Activated T-cell treated with anti-CD3 and anti-CD28 coated beads for 1 hour (primary cell): ENCODE measurements around the gene RABEP2.
"Not testable (repeated sequence)": the region's sequence is repeated elsewhere in the genome, so short reads cannot be mapped to it uniquely, and the experiment has no call there.

Source experiments
- DNase-seq: peaks from one replicate; pipeline ENCODE4 v3.0.0-alpha.2; 2020; ENCODE audit warnings: low read depth

The RABEP2 gene

DNA sequence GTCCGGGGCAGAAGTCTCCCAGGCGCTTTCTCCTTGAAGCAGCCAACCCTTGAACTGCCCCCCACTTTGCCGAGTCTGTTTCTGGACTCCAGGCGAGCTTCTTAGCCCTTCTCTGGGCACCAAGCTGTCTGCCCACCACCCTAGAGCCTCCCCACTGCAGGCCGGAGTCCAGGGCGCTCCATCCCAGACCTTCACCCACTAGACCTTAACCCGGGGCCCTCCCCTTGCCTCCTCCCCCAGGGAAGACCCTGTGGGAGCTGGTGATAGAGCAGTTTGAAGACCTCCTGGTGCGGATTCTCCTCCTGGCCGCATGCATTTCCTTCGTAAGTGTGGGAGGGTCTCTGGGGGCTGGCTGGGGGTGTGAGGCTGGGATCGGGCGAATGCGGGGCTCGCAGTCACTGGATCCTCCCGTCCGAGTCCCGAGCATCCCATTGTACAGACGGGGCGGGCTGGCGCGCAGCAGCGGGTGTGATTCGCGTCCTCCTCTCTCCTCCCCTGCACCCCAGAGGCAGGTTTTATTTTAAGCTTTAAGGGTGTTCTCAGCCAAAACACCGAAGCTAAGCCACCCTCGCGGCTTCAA is 45.7 kb downstream of the RABEP2 start:
- no peak for DNase-seq

DNA sequence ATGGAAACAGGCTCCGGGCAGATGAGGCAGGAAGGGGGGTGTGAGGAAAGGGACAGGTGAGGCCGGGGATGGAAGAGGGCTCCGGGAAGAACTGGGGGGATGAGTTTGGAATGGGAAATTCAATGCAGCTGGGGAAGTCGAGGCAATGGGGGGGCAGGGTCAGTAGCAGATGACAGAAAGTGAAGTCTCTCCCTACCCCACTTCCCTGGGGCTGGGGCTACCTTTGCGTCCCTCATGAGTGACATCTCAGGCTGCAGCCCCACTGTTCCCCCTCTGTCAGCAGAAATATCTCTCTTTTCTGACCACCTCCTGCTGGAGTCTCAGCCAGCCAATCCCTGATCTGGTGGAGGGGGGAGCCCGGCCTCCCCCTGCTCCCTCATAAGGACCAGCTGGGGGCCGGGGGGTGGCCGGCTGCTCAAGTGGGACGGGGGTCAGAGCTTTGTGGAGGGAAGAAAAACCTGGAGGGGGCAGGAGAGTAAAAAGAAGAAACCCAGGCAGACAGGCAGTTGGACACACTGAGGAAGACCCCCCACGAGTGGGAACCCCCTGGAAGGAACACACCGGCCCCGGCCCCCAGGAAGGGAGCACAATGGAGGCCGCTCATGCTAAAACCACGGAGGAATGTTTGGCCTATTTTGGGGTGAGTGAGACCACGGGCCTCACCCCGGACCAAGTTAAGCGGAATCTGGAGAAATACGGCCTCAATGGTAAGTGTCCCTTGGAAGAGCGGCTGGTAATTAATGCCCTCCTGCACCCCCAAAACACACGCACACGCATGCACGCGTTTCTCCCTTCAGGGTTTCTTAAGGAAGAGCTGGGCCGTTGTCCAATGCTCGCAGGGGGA is 46.7 kb downstream of the RABEP2 start, which contains the start of gene ATP2A1:
TSS of gene ATP2A1 (plus strand) at position 406 of the 844 bp plus-strand sequence. CDS start at position 590, 184 bp downstream.
- DNase-seq = no peak

DNA sequence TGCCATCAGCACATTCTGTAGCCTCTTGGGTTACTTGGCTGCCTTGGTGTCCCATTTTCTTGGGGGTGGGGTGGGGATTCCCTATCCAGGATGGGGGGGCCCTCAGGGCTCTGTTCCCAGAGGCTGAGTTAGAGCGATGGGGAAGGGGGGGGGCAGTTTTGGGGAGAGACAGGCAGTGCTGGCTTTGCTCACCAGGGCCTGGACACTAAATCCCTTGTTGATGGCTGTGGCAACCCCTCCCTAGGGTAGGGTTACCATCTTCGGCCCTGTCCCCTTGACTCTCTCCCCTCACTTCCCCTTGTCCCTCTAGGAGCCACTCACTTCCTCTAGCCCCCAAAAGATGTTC is 47.4 kb downstream of the RABEP2 start:
- DNase-seq = no peak

DNA sequence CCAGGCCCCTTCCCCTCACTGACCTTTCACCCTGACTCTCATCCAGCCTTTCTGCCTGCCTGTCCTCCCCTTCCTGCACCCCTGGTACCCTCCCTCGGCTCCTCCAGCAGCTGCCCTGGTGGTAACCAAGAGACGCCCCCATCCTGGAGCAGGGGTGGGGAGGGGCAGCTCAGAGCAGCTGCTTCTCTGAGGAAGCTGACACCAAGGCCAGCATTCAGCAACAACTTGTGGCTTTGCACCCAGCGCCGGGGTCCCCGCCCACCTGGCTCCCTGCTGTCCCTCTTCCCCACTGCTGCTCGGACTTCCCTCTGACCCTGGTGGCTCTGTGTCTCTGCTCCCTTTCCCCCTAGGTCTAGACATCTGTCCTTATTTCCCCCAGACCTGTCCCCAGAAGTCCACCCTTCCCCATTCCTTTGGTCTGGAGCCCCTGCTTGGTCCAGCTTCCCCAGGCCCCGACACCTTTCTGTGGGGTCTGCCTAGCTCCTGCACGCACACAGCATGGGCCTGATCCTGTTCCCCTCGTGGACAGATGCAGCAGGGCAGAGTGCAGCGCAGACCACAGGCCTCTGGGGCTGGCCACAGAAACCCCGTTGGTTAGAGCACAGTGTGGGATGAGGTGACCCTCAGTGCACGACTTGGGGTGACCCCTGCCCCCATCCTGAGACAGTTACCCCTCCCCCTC is 47.9 kb downstream of the RABEP2 start:
- no peak for DNase-seq

DNA sequence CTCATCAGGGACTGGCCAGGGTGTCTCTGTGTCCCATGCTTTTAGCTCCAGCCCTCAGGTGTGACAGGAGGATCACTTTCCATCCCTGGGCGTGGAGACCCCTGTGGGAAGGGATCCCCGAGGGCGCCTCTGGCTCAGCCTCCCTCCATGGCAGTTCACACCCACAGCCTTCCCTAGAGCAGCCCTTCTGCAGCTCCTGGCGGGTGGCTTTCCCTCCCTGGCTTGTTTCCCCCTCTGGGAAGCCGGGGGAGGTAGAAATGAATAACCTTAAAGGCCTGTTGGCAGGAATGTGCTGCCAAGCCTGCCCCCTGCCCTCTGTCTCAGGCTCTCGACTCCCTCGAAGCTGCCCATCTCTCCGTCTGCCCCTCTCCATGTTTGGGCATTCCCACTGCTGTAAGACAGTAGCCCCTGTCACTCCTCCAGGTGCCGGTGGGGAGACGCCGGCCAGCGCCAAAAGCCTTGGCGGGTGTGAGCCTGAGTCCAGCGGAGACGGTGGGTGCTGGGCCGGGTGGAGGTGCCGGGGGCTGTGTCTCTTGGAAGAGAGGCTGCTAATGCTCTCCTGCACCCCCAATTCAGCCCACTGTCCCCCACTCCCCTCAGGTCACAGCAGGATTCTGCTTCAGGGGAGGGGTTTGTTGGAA is 48.9 kb downstream of the RABEP2 start:
- DNase-seq = no peak

DNA sequence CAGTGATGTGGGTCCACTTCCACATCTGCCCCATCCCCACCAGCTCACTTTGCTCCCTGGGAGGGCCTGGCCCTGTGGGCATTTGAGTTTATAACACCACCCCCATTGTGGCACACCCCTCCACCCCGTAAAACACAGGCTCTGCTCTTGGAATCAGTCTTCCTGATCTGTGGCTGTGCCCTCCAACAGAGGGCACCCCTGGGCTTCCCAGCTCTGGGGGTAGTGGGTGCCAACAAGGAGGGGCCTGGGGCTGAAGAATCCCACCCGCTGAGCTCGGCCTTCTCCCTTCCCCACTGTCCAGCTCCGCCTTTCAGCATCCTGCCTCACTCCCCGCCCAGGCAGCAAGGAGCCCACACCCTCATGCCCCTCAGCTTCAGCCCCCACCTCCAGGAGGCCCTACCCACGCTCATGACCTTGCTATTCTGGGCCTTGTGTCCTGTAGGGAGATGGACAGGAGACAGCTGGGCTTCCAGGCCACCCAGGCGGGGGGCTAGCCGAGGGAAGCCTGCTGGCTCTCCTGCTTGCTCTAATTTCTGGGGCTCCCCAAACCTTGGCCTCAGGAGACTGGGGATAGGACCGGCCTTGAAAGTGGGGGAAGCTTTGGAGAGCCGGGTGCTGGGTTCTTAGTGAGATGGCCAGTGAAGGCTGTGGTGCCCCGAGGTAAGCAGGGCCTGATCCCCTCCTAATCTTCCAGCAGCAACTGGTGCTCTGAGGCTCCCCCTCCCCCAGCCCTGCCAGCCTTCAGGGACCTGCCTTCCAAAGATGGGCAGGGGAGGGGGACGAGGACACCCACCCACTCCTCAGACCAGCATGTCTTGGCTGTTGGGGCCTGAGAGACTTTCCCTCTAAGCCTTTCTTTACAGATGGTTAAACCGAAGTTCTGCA is 49.7 kb downstream of the RABEP2 start:
- DNase-seq = no peak

DNA sequence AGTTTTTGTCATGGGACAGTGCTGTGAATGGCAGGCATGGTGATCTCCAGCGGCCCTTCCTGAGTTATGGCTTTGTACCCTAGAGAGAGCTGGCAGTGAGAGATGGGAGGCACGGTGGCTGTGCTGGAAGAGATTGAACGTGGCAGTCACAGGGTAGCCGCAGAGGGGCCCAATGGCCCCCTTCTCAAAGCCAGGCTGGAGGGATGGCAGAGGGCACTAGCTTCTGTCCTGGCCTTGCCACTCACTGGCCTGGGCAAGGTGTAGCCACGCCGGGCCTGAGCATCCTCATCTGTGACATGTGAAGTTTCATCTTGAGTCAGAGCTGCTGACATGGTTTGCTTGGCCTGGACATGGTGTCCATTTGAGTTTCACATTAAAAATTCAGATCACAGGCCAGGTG is 50.6 kb downstream of the RABEP2 start:
- no peak for DNase-seq

DNA sequence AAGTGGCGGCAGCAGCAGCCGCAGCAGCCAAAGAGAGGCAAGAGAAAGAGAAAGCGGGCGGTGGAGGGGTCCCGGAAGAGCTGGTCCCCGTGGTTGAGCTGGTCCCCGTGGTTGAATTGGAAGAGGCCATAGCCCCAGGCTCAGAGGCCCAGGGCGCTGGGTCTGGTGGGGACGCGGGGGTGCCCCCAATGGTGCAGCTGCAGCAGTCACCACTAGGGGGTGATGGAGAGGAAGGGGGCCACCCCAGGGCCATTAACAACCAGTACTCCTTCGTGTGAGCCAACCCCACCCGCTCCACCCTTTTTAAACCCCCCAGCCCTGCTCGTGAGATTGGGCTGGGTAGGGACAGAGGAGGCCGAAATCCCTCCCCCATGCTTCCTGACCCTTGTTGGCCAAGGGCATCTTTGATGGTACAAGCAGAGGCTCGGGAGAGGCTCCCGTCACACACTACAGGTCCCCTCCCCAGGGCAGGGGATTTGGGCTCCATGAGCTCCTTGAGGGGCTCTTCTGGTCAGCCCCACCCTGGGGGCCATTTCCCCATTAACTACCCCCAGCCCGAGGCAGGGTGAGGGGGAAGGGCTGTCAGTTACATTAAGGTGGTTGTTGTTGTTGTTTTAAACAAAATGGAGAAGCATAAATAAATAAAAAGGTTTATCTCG is 51.4 kb downstream of the RABEP2 start:
- peak; percentile 42 for DNase-seq

DNA sequence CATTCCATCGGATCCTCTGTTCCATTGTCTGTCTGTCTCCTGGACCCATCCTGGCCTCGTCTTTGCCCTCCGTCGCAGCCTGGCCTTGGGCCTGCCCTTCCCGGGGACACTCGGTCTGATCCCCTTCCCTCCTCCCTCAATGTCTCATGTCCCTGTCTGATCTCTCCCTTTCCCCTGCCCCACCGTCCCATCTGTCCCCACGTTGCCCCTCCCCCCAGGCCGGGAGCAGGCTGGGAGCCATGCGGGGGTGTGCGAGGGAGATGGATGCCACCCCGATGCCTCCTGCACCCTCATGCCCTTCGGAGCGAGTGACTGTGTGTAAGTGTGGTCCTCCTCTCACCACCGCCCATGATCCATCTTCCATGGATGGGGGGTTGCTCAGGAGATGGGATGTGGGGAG is 52.1 kb downstream of the RABEP2 start:
- DNase-seq = no peak

DNA sequence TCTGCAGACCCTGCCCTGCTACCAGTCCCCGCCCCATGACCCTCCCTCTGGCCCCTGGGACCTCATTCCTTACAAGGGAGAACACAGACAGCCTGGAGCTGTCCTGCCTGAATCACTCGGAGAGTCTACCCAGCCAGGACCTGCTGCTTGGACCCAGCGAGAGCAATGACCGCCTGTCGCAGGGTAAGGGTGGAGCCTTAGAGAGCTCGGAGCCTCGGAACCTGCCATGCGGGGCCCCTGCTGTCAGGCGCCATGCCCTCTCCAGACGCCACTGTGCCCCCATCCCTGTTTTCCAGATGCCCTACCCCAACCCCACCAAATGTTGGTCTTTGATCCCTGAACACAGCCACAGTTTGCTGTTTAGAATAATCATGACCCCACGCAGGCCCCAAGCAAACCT is 55.8 kb downstream of the RABEP2 start:
- DNase-seq = no peak

DNA sequence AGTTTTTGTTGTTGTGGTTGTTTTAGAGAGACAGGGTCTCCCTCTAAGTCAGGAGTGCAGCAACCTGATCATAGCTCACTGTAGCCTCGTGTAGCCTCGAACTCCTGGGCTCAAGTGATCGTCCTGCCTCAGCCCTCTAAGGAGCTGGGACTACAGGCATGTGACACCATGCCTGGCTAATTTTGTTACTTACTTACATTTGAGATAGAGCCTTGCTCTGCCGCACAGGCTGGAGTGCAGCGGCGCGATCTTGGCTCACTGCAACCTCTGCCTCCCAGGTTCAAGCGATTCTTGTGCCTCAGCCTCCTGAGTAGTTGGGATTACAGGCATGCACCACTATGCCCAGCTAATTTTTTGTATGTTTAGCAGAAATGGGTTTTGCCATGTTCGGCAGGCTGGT is 57.4 kb downstream of the RABEP2 start:
- DNase-seq = not testable (repeated sequence)

DNA sequence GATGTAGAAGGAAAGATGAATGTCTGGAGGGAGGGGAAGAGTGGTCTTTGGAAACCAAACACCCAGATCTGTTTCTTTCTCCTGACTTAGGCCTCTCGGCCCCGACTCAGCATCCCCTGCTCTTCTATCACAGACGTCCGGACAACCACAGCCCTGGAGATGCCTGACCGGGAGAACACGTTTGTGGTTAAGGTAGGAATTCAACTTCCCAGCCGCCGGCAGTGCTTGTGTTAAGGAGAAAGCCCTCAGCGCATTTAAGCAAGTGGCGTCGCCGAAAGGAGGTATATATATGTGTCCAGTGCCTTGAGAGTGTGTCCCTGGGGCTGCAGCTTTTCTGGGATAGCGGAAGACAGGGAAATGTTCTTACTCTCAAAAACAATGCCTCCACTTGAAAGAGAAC is 57.8 kb downstream of the RABEP2 start:
- DNase-seq = no peak

DNA sequence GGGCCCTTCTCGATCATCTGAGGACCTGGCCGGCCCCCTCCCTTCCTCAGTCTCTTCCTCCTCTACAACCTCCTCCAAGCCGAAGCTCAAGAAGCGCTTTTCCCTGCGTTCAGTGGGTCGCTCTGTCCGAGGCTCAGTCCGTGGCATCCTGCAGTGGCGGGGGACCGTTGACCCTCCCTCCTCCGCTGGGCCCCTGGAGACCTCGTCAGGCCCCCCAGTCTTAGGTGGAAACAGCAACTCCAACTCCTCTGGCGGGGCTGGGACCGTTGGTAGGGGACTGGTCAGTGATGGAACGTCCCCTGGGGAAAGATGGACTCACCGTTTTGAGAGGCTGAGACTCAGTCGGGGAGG is 58.6 kb downstream of the RABEP2 start:
- no peak for DNase-seq

DNA sequence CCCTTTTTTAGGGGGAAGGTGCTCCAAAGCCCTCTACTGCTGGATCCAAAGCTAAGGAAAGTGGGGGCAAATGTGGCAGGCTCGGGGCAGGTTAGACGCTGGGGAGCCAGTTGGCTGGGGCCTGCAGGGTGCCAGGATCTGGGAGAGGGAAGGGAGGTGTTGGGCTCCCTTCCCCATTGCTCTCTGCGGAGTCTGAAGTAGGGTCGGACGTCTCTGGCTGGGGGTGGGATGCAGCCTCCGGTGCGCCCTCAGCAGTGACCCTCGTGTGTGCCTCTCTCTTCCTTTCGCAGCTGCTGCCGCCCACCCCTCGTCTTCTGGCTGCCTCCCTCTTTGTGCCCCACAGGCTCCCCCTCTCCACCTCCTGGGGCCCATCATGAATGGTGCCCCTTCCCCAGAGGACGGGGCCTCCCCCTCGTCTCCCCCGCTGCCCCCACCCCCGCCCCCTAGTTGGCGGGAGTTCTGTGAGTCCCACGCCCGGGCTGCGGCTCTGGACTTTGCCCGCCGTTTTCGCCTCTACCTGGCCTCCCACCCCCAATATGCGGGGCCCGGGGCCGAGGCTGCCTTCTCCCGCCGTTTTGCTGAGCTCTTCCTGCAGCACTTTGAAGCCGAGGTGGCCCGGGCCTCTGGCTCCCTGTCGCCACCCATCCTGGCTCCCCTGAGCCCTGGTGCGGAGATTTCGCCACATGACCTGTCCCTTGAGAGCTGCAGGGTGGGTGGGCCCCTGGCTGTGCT is 59.1 kb downstream of the RABEP2 start:
- no peak for DNase-seq

DNA sequence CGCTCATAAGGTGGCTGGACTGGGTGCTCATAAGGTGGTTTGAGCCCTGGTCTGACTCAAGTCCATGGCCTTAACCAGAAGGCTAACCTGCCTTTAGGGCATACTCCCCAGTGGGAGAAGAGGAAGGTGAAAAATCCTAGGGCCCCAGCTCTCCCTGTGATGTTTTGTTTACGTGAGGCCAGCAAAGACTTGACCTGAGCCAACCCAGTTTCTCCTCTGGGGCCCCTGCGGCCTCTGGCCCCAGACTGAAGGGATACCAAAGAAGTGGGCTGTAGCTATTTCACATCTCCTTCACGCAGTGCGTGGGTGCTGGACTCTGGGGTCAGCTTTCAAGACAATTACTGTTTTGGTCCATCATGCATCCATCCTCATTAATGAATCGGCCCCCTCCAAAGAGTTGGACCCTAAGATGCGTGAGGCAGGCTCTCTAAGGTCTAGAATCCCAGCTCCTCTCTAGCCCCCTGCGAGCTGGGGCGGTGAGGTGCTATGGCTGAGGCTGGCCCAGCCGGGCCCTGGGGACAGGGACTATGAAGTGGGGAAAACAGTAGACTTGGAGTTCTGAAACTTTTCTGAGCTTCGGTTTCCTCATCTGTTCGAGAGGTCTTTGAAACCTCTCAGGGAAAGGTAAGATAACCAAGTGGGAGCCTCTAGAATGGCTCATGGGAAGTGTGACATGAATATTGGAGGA is 59.9 kb downstream of the RABEP2 start:
- DNase-seq = no peak

DNA sequence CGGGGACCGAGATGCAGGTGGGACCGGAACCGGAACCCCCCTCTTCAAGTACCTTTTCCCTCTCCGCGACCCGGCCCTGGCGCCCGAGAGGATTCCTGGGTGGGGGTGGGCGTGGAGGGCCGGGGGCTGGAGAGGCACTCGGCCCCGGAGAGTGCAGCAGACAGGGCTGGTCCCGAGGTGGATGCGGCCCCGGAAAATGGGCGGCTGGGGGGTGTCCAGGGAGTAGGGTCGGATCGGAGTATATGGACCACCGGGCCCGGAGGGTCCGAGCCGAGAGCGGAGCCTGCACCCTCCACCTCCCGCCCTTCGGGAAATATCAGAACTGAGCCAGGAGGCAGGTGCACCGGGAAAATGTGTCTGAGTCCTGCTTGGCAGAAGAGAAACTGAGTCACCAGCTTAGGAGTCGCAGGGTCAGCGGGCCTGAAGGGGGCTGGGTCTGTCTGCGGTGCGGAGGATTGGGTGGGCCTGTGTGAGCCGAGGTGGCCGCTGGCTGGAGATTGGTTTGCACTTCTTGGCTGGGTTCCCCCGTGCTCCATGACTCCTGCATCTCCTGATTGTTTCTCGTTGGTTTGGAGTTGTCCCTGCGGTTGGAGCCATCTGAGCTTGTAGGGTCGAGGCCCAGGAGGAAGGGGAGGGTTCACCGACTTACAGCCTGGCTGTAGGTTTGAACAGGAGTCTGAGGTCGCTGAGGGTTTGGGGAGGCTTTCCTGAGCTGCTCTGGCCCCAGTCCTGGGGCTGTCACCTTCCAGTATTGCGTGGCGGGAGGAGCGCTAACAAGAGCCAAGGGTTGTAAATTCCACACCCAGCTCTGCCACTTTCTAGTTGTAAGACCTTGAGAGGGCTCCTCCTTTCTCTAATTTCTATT is 60.9 kb downstream of the RABEP2 start:
- DNase-seq = no peak

DNA sequence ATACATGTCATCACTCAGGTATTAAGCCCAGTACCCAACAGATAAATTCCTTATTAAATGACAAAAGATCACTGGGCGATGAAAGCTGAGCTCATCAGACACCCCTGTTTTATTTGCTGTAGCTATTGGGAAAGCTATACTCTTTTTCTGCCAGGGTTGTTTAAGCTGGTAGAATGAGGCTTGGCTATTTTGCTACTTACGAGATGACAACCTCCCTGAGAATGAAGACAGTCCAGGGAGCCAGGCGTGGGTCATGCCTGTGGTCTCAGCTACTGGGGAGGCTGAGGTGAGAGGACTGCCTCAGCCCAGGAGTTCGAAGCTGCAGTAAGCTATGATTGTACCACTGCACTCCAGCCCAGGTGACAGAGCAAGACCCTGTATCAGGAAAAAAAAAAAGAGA is 65.7 kb downstream of the RABEP2 start:
- DNase-seq = no peak

DNA sequence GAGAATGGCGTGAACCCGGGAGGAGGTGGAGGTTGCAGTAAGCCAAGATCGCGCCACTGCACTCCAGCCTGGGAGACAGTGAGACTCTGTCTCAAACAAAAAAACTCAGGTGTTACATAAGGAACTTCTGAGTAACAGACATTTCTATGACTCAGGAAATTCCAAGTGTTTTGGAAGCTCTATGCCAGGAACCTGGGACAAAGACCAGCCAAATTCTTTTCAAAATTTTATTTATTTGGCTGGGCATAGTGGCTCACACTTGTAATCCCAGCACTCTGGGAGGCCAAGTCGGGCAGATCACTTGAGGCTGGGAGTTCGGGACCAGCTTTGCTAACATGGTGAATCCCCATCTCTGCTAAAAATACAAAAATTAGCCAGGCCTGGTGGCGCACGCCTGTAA is 66.6 kb downstream of the RABEP2 start:
- no peak for DNase-seq
